DMS153 (cell line): ENCODE results near the gene SMIM41.
A peak's percentile ranks its signal among the peaks of the same experiment; 100 is the strongest.

Experiments used
- DNase-seq: peaks from one replicate; lab custom pipeline; 2025; lab: John Stamatoyannopoulos, UW

The SMIM41 gene

DNA sequence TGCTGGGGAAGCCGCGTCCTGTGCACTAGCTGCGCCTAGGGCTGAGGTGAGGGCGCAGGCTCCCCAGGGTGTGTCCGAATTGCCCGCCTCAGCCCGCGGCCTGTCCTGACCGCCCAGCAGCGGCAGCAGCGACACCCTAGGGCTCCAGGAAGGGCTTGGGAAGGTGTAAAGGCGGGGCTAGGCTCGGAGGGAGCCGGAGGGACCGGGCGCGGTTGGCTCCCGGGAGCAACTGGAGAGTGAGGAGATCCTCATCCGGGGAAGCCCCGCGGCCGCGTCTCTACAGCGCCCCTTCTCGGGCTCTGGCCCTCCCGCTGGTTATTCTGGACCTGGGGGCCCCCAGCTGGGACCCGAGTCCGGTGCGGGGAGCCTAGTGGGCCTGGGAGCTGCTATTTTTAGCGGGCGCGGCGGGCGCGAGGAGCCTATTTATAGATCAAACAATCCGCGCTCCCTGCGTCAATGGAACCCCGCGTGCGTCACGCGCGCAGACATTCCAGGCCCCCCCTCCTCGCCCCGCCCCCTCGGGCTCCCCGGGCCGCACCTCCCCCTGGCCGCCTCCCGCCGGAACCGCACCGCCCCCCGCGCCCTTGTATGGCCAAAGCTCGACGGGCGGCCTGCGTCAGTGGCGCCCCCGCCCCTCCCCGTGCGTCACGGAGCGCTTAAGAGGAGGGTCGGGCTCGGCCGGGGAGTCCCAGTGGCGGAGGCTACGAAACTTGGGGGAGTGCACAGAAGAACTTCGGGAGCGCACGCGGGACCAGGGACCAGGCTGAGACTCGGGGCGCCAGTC is 28.6 kb upstream of the SMIM41 start, which contains the start of gene NR4A1:
TSS of gene NR4A1 (plus strand) at position 685 of the 784 bp plus-strand sequence. CDS start 2,887 bp downstream, outside the sequence.
- peak; percentile 85 for DNase-seq

GRCh38 chr12:52052468-52053186 is 26.9 kb upstream of the SMIM41 start:
- no peak for DNase-seq

DNA sequence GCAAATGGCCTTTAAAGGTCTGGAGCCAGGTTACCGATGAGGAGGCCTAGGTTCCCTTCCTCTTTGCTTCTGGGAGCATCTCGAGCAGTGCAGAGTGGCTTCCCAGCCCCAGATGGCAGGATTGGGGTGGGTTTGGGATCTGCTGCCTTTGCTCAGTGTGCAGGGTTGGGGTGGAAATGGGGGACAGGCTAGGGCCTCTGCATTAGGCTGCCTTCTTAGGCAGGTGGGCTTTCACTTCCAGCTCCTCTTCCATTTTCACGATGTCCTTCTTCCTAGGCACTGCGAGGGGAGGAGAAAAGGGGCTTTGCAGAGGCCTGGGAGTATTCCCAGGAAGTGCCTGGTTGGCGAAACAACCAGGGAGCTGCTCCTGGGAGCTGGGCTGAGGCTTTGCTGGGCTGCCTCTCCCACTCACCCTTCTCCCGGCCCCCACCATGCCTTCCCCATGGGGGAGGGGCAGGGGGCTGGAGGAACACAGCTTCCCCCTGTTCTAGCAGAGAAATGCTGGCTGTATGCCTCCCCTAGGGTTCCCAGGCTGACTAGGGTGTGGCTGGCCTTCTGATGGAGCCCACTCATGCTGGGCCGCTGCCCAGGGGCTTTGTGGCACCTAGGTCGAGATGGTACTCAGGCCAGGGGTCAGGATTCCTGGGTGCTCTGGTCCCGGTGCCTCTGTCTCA is 25.8 kb upstream of the SMIM41 start:
- no peak for DNase-seq

DNA sequence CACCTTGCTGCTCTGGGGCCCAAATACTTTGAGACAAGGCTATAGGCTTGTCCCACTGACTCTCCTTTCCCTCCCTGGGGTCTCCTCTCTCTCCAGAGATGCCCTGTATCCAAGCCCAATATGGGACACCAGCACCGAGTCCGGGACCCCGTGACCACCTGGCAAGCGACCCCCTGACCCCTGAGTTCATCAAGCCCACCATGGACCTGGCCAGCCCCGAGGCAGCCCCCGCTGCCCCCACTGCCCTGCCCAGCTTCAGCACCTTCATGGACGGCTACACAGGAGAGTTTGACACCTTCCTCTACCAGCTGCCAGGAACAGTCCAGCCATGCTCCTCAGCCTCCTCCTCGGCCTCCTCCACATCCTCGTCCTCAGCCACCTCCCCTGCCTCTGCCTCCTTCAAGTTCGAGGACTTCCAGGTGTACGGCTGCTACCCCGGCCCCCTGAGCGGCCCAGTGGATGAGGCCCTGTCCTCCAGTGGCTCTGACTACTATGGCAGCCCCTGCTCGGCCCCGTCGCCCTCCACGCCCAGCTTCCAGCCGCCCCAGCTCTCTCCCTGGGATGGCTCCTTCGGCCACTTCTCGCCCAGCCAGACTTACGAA is 25.2 kb upstream of the SMIM41 start:
- DNase-seq: no peak

DNA sequence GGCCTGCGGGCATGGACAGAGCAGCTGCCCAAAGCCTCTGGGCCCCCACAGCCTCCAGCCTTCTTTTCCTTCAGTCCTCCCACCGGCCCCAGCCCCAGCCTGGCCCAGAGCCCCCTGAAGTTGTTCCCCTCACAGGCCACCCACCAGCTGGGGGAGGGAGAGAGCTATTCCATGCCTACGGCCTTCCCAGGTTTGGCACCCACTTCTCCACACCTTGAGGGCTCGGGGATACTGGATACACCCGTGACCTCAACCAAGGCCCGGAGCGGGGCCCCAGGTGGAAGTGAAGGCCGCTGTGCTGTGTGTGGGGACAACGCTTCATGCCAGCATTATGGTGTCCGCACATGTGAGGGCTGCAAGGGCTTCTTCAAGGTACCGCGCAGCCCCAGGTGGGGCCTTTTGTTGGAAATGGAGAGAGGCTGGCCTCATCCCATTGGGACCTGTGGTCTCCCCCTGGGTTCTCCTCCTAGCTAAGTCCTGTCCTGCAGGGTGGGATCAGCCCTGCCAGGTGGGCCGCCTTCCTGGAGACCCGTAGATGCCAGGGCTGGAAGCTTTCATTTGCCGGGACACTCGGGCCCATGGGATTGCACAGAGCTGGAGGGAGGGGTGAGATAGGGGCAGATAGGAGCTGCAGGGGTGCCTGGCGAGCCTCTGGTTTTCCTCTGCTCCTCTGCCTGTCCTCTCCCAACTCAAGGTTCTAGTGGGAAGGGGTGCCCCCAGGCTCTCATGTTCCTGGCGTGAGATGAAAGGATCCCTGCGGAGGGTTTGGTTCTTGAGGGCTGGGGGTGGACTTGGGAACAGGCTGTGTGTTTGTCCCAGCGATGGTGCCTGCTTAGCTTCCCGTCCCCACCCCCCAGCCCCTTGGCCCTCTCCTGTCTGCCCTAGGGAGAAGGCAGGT is 24.4 kb upstream of the SMIM41 start:
- no peak for DNase-seq

DNA sequence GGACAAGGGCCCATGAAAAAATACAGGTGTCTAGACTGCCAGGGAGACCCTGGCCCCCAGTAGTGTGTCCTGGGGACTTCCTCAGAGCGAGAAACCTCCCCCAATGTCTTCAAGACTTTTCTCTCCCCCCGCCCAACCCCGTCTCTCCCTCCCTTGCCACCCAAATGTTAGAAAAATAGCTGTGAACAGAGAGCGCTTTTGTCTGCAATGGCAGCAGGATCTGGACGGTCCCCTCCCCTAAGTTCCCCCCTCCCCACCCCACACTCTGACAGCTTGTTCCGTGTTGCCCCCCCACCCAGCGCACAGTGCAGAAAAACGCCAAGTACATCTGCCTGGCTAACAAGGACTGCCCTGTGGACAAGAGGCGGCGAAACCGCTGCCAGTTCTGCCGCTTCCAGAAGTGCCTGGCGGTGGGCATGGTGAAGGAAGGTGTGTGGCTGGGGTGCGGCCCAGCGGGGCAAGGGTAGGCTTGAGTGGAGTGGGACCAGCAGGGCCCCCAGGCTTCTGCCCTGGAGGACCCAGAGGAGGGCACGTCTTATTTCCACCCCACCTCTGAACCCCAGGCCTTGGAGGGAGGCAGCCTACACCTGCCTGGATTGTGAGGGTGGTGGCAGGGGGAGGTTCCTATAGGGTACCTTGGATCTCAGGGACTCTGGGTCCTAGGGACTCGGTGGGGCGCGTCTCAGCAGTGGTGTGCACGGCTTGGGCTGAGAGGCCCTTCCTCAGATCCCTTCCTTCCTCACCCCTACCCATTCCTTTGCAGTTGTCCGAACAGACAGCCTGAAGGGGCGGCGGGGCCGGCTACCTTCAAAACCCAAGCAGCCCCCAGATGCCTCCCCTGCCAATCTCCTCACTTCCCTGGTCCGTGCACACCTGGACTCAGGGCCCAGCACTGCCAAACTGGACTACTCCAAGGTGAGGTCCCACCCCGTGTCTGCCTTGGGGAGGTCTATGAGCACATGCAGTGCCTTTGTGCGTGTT is 23.5 kb upstream of the SMIM41 start:
- DNase-seq: no peak

DNA sequence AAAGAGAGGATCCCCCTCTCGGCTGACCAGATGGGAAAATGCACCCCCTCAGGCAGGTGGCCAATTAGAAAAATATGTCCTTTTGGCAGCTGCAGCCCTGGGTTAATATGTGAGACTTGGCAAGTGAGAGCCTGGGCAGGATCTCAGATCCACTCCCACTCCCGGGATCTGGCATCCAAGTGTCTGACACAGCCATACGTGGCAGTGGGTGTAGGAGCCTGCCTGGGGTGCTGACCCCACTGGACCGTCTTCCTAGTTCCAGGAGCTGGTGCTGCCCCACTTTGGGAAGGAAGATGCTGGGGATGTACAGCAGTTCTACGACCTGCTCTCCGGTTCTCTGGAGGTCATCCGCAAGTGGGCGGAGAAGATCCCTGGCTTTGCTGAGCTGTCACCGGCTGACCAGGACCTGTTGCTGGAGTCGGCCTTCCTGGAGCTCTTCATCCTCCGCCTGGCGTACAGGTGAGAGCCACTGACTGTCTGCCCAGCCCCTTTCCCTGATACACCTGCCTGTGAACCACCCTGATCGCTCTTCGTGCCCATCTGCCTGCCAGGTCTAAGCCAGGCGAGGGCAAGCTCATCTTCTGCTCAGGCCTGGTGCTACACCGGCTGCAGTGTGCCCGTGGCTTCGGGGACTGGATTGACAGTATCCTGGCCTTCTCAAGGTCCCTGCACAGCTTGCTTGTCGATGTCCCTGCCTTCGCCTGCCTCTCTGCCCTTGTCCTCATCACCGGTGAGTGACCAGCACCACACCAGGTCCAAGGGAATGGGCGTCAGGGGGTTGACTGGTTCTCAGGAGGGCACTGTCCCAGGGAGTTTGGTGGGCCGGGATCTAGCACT is 22.5 kb upstream of the SMIM41 start:
- no peak for DNase-seq

DNA sequence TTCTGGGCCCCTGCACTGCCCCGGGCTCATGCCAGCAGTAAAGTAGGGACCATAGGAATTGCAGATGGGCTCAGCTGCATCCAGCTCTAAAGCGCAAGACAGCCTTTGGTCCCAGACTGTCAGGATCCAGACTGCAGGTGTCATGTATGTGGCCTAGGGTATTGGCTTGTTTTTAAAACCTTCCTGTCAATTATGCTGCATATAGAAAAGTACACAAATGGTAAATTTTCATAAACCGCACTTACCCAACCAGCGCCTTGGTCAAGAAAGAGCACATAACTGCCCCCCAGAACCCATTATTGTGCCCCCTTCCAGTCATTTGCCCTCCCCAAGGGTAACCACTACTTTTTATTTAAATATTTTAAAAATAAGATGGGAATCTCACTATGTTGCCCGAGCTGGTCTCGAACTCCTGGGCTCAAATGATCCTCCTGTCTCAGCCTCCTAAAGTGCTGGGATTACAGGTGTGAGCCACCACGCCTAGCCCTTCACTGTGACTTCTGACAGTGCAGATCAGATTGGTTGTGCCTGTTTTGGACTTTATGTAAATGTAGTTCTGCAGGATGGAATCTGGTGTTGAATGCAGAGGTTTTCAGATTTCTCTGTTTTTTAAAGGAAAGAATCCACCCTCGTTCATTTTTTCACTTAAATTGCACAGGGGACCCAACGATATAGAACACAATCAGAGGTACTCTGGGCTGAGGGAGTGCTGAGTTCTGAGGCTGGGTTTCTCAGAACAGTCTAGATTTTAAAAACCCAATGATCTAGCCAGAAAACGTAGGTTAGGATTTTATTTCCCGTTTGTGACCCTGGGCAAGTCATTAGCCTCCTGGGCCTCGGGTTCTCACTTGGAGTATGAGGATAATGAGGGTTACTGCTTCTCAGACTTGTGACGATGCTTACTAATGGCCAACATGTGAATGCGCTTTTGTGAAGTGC is 21.6 kb upstream of the SMIM41 start:
- no peak for DNase-seq

- no peak for DNase-seq
Measured at GRCh38 chr12:52058631-52059361, 20.7 kb upstream of the SMIM41 start.

DNA sequence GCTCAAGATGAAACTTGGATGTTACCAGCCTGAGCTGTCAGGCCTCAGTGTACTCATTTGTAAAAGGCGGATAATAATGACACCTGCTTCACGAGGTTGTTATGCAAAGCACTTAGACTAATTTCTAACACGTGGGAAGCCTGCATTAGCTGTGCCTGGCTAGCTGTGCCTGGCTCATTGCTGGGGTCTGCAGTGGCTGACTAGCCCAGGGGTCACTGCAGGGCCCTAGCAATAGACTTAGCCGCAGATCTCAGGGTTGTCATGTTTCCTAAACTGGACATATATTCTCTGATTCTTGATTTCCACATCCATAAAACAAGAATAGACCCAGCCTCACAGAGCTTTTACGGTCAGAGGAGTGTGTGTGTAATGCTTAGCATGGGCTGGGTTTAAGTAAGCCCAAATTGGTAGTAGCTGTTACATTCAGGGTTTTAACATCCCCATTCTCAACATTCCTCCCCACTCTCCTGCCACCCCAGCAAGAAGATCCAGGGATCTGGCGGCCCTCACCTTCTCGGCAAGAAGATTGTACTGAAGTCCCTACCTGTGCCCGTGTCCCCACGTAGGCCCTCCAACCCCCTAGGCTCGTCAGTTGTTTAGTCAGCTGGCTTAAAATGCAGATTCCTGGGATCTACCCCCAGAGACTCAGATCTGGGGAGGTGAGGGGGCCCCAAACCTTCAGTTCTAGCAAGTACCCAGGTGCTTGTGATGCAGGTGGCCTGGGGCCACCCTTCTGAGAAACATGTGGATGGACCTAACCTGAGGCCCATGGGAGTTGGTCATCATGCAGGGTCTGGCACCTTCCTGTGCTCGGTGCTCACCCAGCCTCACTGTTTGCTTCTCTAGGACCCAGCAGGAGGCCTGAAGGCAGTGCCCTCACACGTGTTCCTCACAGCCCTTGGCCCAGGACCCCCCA is 19.7 kb upstream of the SMIM41 start:
- DNase-seq: no peak

- DNase-seq: no peak
Measured at GRCh38 chr12:52060498-52061177, 18.9 kb upstream of the SMIM41 start.

GRCh38 chr12:52061470-52062166 is 17.9 kb upstream of the SMIM41 start:
- DNase-seq: no peak

- DNase-seq: no peak
Measured at GRCh38 chr12:52062167-52063081, 17.1 kb upstream of the SMIM41 start.
